Measurements from ENCODE around the gene KRTAP1-4. TPM values are rescaled to one million over a fixed set of nuclear protein-coding genes. Genes with fewer than 3 reads are reported as not detected.

KRTAP1-4 gene
- total and polyA plus RNA-seq, 2 of the 8 experiments (the other 6 are each of a cell fraction or from before 2014, with no cell fraction given) = not detected

DNA sequence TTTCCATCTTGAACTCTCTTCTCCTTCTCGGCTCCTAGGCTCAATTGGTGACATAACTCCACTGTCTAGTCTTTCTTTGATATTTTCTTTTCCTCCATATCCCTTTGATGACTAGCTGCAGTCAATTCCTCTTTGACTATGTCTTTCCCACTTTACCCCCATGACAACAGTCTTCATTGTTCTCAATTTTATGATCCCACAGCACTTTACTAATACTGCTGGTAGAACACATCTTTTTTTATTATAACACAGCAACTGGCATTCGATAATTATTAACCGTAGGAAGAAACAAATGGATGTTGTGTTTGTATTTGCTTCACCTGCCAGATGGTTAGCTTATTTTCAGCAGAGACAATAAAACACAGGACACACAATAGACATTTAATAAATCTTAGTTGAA lies 37.3 kb downstream of the KRTAP1-4 start:
- no peak overlapping the region for H3K56ac ChIP-seq (replicated peaks; ENCODE audit: insufficient read length, low read depth, low read length)
- H2BK120ac ChIP-seq (replicated peaks; ENCODE audit: low read depth, low read length) = no peak overlapping the region
- H2BK15ac ChIP-seq (ENCODE audit: low read length) = no peak overlapping the region
- no peak overlapping the region for H3K23ac ChIP-seq (ENCODE audit: insufficient read length)
- no peak overlapping the region for H3K9ac ChIP-seq (replicated peaks in 1 of 4; ENCODE audit: extremely low read depth in 1 of 4, low read depth in 3 of 4, low read length in 3 of 4)
- H3K4me3 ChIP-seq (ENCODE audit: extremely low read depth in 1 of 4, insufficient read depth in 2 of 4, low read depth in 3 of 4, low read length in 4 of 4) = no peak overlapping the region
- no peak overlapping the region for H3K14ac ChIP-seq (ENCODE audit: insufficient read length)
- H3K4ac ChIP-seq (replicated peaks; ENCODE audit: insufficient read length, low read depth, low read length) = no peak overlapping the region
- CTCF ChIA-PET (ENCODE audit: partially characterized antibody) = interaction anchor here (0.5 kb wide), 1 partner anchor 29 kb away, joined by 3 read pairs; no protein-coding TSS in a partner anchor
- H2BK12ac ChIP-seq (ENCODE audit: low read depth, low read length) = no peak overlapping the region
- no peak overlapping the region for H3K4me2 ChIP-seq (ENCODE audit: insufficient read depth in 1 of 2, low read depth in 2 of 2, low read length in 2 of 2)
- POLR2A ChIA-PET (ENCODE audit: partially characterized antibody) = interaction anchor here (0.6 kb wide), 1 partner anchor 11 kb away, joined by 4 read pairs; no protein-coding TSS in a partner anchor
- no peak overlapping the region for H4K5ac ChIP-seq (ENCODE audit: insufficient read length, low read depth, low read length)
- TF ChIP-seq BRCA1 (IDR thresholded peaks at IDR 0.05; ENCODE audit: low read depth, low read length) = no peak
- no peak for TF ChIP-seq ZNF274 (IDR thresholded peaks at IDR 0.05; ENCODE audit: borderline replicate concordance, extremely low read depth, low read length)
- no peak for TF ChIP-seq SP4 (IDR thresholded peaks at IDR 0.05; ENCODE audit: low read length)
- TF ChIP-seq SAP30 (IDR thresholded peaks at IDR 0.05; ENCODE audit: insufficient read depth, insufficient replicate concordance, low read length) = no peak
- TF ChIP-seq KDM4A (IDR thresholded peaks at IDR 0.05; ENCODE audit: low read depth, low read length, severe bottlenecking) = no peak
- no peaks in the 10 kb centered on the region for H3K27me3 ChIP-seq (replicated peaks in 1 of 4; ENCODE audit: control insufficient read depth in 3 of 4, extremely low read depth in 1 of 4, insufficient read depth in 3 of 4, low read length in 3 of 4)
- no peaks in the 10 kb centered on the region for H3K36me3 ChIP-seq (ENCODE audit: control insufficient read depth in 2 of 4, insufficient read depth in 4 of 4, low read length in 3 of 4)
- H3K18ac ChIP-seq (ENCODE audit: extremely low read depth, low read length) = no peak overlapping the region
- H2BK20ac ChIP-seq (ENCODE audit: low read length) = no peak overlapping the region
- no peaks in the 10 kb centered on the region for H3K79me2 ChIP-seq (ENCODE audit: control insufficient read depth in 1 of 2, insufficient read depth in 2 of 2, low read length in 2 of 2)
- H3K27ac ChIP-seq (ENCODE audit: low read depth, low read length) = no peak overlapping the region
- H4K91ac ChIP-seq (replicated peaks; ENCODE audit: insufficient read length, low read length) = no peak overlapping the region
- H2AFZ ChIP-seq (ENCODE audit: low read length) = no peak overlapping the region
- H3K79me1 ChIP-seq (ENCODE audit: low read depth, low read length) = no peaks in the 10 kb centered on the region
- FAIRE-seq = no peak
- no peak for DNase-seq (ENCODE audit: low read depth in 1 of 2, low spot score in 2 of 2)
- 93% methylated on average over 3 of the region's 3 CpGs; no CpG with 5 or more reads in 1 of the 2 experiments for WGBS, 2 experiments (ENCODE audit: extremely low coverage in 1 of 2, insufficient coverage in 1 of 2, insufficient read length in 1 of 2, insufficient replicate concordance in 2 of 2, low coverage in 1 of 2, low lambda C conversion rate in 2 of 2, missing lambda C conversion rate in 1 of 2)
- no peaks in the 10 kb centered on the region for H3K23me2 ChIP-seq (ENCODE audit: low read depth, low read length)
- H4K20me1 ChIP-seq (replicated peaks in 1 of 2; ENCODE audit: control insufficient read depth in 1 of 2, insufficient read depth in 2 of 2, low read length in 2 of 2) = no peaks in the 10 kb centered on the region
- no peak overlapping the region for H4K8ac ChIP-seq (ENCODE audit: extremely low read depth, insufficient read depth, low read length)
- no peak overlapping the region for H2AK5ac ChIP-seq (ENCODE audit: low read depth, low read length)
- no peaks in the 10 kb centered on the region for H3K9me3 ChIP-seq (ENCODE audit: insufficient read depth in 2 of 2, low read depth in 1 of 2, low read length in 1 of 2)
- H2BK5ac ChIP-seq (ENCODE audit: low read depth, low read length) = no peak overlapping the region
- H3K4me1 ChIP-seq (replicated peaks in 1 of 4; ENCODE audit: control insufficient read depth in 3 of 4, insufficient read depth in 4 of 4, low read length in 3 of 4) = peaks cover 0 to 2% (median 0%) of the 10 kb centered on the region in 4 experiments; a peak in 2 of 7 replicates

Measured in H1 (cell line).